Liver (tissue), 9 donors: ENCODE data around the gene BDP1. TPM values are rescaled to one million over a fixed set of nuclear protein-coding genes. Genes with fewer than 3 reads are reported as not detected.

ENCODE experiments used
- DNase-seq: peaks from one replicate; pipeline ENCODE4 v3.0.0-alpha.2; 2017; ENCODE audit warnings: low spot score
- H3K27ac ChIP-seq, 2 donors: one replicate each; pipeline ENCODE4 v1.7.0; 2013; ENCODE audit warnings: inconsistent platforms in 2 of 2, low read length in 2 of 2, control low read depth in 1 of 2, low read depth in 1 of 2, mild to moderate bottlenecking in 1 of 2
- H3K27me3 ChIP-seq, 4 donors: one replicate each; pipeline versions ENCODE4 v1.6.1 to v1.7.0; 2013; ENCODE audit warnings: low read length in 3 of 4, inconsistent platforms in 1 of 4, mild to moderate bottlenecking in 1 of 4, moderate library complexity in 1 of 4; ENCODE audit not compliant: control insufficient read depth in 4 of 4, insufficient read depth in 4 of 4
- H3K36me3 ChIP-seq, 4 donors: one replicate each; pipeline versions ENCODE4 v1.6.1 to v1.7.0; 2013; ENCODE audit warnings: low read length in 3 of 4, mild to moderate bottlenecking in 3 of 4, low read depth in 1 of 4, moderate library complexity in 1 of 4; ENCODE audit not compliant: control insufficient read depth in 4 of 4, insufficient read depth in 3 of 4
- H3K4me1 ChIP-seq, 4 donors: one replicate each; pipeline versions ENCODE4 v1.6.1 to v1.7.0; 2013; ENCODE audit warnings: low read length in 3 of 4, mild to moderate bottlenecking in 3 of 4, moderate library complexity in 1 of 4; ENCODE audit not compliant: control insufficient read depth in 4 of 4, insufficient read depth in 4 of 4
- H3K4me3 ChIP-seq, 3 donors: one replicate each; pipeline versions ENCODE4 v1.6.1 to v1.7.0; 2013; ENCODE audit warnings: low read length in 3 of 3, control low read depth in 1 of 3, low read depth in 1 of 3, mild to moderate bottlenecking in 1 of 3
- H3K9ac ChIP-seq, 2 donors: one replicate each; pipeline ENCODE4 v1.7.0; 2013; ENCODE audit warnings: low read length in 2 of 2, mild to moderate bottlenecking in 2 of 2, moderate library complexity in 2 of 2, control low read depth in 1 of 2, low read depth in 1 of 2
- H3K9me3 ChIP-seq, 4 donors: one replicate each; pipeline versions ENCODE4 v1.6.1 to v1.7.0; 2013; ENCODE audit warnings: low read length in 3 of 4; ENCODE audit not compliant: control insufficient read depth in 4 of 4
- CTCF ChIP-seq: fragments of 150-350 bp; IDR thresholded peaks from 2 replicates; pipeline ENCODE4 v1.5.1; 2017; ENCODE audit warnings: improper control_type of control experiment, low read depth, low read length; ENCODE audit not compliant: missing input control
- EGR1 ChIP-seq, 2 donors: IDR thresholded peaks; 2 replicates each; pipeline ENCODE4 v1.6.1; 2016 to 2018; ENCODE audit warnings: antibody characterized with exemption in 2 of 2, low read depth in 2 of 2
- GABPA ChIP-seq, 2 donors: IDR thresholded peaks in 1 of 2; conservative IDR thresholded peaks in 1 of 2; 2 replicates each; pipeline ENCODE4 v1.6.1; 2016; ENCODE audit warnings: antibody characterized with exemption in 2 of 2, mild to moderate bottlenecking in 1 of 2, moderate library complexity in 1 of 2
- HNF4A ChIP-seq, 2 donors: conservative IDR thresholded peaks; 2 replicates each; pipeline ENCODE4 v1.6.1; 2016; ENCODE audit warnings: antibody characterized with exemption in 2 of 2, mild to moderate bottlenecking in 2 of 2
- HNF4G ChIP-seq: IDR thresholded peaks from 2 replicates; pipeline ENCODE4 v1.6.1; 2016; ENCODE audit warnings: antibody characterized with exemption
- JUND ChIP-seq, 2 donors: IDR thresholded peaks; 2 replicates each; pipeline ENCODE4 v1.6.1; 2016; ENCODE audit warnings: antibody characterized with exemption in 2 of 2
- MAX ChIP-seq: IDR thresholded peaks from 2 replicates; pipeline ENCODE4 v1.6.1; 2016; ENCODE audit warnings: antibody characterized with exemption
- RAD21 ChIP-seq, 2 donors: IDR thresholded peaks; 2 replicates each; pipeline ENCODE4 v1.6.1; 2016; ENCODE audit warnings: antibody characterized with exemption in 2 of 2, mild to moderate bottlenecking in 2 of 2
- REST ChIP-seq: IDR thresholded peaks from 2 replicates; pipeline ENCODE4 v1.6.1; 2016; ENCODE audit warnings: antibody characterized with exemption, mild to moderate bottlenecking
- RXRA ChIP-seq, 2 donors: IDR thresholded peaks; 2 replicates each; pipeline ENCODE4 v1.6.1; 2017 to 2018; ENCODE audit warnings: antibody characterized with exemption in 2 of 2, mild to moderate bottlenecking in 1 of 2
- TAF1 ChIP-seq: conservative IDR thresholded peaks from 2 replicates; pipeline ENCODE4 v1.6.1; 2016; ENCODE audit warnings: antibody characterized with exemption, mild to moderate bottlenecking
- ZBTB33 ChIP-seq: IDR thresholded peaks from 2 replicates; pipeline ENCODE4 v1.6.1; 2016; ENCODE audit warnings: antibody characterized with exemption
- WGBS: extraction: QIAGEN DNeasy Blood & Tissue Kit; methylation state at CpG from one replicate; pipeline ENCODE4 v1.1.7; 2013; 5-methylcytosine and 5-hydroxymethylcytosine counted together
- polyA plus RNA-seq, 2 donors: library from polyadenylated mRNA; stranded (reverse) in 1 of 2; unstranded in 1 of 2; fragments of 200-250 nt in 1 of 2; fragments of >200 nt in 1 of 2; fragmentation: Nextera tagmentation in 1 of 2; extraction: Ambion mirVana in 1 of 2; gene quantifications; one replicate each; pipeline versions ENCODE4 v1.2.1 to v1.2.3, GENCODE V29; 2013 to 2015
- total RNA-seq, 2 donors: library from RNA; depleted of rRNA; stranded (reverse); fragments of >200 nt; gene quantifications; one replicate each; pipeline ENCODE4 v1.2.3, GENCODE V29; 2014
- donor health status: healthy.
- donor health status: healthy.
- donor health status: healthy.
- donor health status: healthy.
- donor health status: healthy.

BDP1 gene
- total and polyA plus RNA-seq, 4 donors = 3.8 to 17.2 (median 12.7) TPM

GRCh38 chr5:71587766-71588532 lies 132.5 kb downstream of the BDP1 start:
- Histone ChIP-seq H3K27ac (peak overlapping the region; percentile 88 to 92), H3K9me3 (no peaks in the 10 kb centered on the region), H3K9ac (peak overlapping the region; percentile 87 to 98), H3K4me1 (peaks cover 5 to 25% (median 12%) of the 10 kb centered on the region in 4 donors), H3K4me3 (peak overlapping the region; percentile 70 to 96 (median 86)), H3K36me3 (no peaks in the 10 kb centered on the region), H3K27me3 (no peaks in the 10 kb centered on the region)
- peak; percentile 2 for TF ChIP-seq MAX
- TF ChIP-seq RAD21 (IDR thresholded peaks at IDR 0.05) = no peak
- no peak for TF ChIP-seq CTCF
- no peak for TF ChIP-seq EGR1 (IDR thresholded peaks at IDR 0.05; ENCODE audit: low read depth in 2 of 2)
- no peak for TF ChIP-seq HNF4G
- TF ChIP-seq RXRA (IDR thresholded peaks at IDR 0.05) = peak in 1 of 2 donors; percentile 3
- TF ChIP-seq ZBTB33 = no peak
- TF ChIP-seq HNF4A (conservative IDR thresholded peaks at IDR 0.05) = no peak
- 47% methylated on average over 19 of the region's 19 CpGs for WGBS
- DNase-seq = peak; percentile 36

- Histone ChIP-seq H3K4me1 (peaks cover 5 to 25% (median 12%) of the 10 kb centered on the region in 4 donors), H3K27ac (no peak overlapping the region), H3K4me3 (peak overlapping the region; percentile 37 to 96 (median 86)), H3K9me3 (no peaks in the 10 kb centered on the region), H3K36me3 (no peaks in the 10 kb centered on the region), H3K27me3 (no peaks in the 10 kb centered on the region), H3K9ac (no peak overlapping the region)
- DNase-seq = no peak
- TF ChIP-seq JUND (IDR thresholded peaks at IDR 0.05) = no peak
- no peak for TF ChIP-seq ZBTB33
- no peak for TF ChIP-seq TAF1
- no peak for TF ChIP-seq GABPA (IDR thresholded peaks at IDR 0.05 in 1 of 2, conservative IDR thresholded peaks at IDR 0.05 in 1 of 2)
- TF ChIP-seq CTCF = no peak
- no peak for TF ChIP-seq RAD21 (IDR thresholded peaks at IDR 0.05)
- TF ChIP-seq REST = no peak
- WGBS = 92% methylated on average over 2 of the region's 2 CpGs
Measured at GRCh38 chr5:71588533-71588885, 133.1 kb downstream of the BDP1 start.
